Measurements from ENCODE around the gene PEX16.

DNA sequence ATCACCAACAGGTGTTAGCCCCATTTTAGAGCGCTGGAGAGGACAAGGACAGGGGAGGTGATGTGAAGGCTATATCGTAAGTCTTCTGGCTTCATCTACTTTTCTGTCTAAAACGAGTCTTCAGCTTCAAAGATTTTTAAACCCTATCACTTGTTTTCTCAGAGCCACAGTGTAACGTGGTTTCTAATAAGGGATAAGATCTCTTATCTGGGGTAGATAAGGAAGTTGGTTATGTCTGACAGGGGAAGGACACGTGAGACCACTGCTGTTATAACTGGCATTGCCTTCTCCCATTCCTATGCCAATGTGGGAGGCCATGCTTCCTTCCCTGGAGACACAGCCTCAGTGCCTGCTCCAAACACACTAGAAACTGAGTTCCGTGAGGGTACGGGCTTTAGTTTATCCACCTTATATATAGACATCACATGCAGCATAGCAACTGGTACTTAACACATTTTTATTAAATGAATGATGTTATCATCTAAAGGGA, 44.1 kb upstream of the PEX16 start:
- TF ChIP-seq, protein P1, sequence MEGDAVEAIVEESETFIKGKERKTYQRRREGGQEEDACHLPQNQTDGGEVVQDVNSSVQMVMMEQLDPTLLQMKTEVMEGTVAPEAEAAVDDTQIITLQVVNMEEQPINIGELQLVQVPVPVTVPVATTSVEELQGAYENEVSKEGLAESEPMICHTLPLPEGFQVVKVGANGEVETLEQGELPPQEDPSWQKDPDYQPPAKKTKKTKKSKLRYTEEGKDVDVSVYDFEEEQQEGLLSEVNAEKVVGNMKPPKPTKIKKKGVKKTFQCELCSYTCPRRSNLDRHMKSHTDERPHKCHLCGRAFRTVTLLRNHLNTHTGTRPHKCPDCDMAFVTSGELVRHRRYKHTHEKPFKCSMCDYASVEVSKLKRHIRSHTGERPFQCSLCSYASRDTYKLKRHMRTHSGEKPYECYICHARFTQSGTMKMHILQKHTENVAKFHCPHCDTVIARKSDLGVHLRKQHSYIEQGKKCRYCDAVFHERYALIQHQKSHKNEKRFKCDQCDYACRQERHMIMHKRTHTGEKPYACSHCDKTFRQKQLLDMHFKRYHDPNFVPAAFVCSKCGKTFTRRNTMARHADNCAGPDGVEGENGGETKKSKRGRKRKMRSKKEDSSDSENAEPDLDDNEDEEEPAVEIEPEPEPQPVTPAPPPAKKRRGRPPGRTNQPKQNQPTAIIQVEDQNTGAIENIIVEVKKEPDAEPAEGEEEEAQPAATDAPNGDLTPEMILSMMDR (IDR thresholded peaks at IDR 0.05) = no peak
- TF ChIP-seq POLR2A (IDR thresholded peaks at IDR 0.05) (no peak), EP300 (IDR thresholded peaks at IDR 0.05) (no peak)
